Activated naive CD4-positive, alpha-beta T cell treated with anti-CD3 and anti-CD28 coated beads, Interleukin-2, amount 50 U/mL, for 72 hours (primary cell): ENCODE measurements around the gene RPL11. TPM values are rescaled to one million over a fixed set of nuclear protein-coding genes. Genes with fewer than 3 reads are reported as not detected.
A peak's percentile ranks its signal among the peaks of the same experiment; 100 is the strongest.
"Not testable (repeated sequence)": the region's sequence is repeated elsewhere in the genome, so short reads cannot be mapped to it uniquely, and the experiment has no call there.

Experiments used
- ATAC-seq, 2 donors: fragments of 150-1000 bp; cut with Tn5 transposase; 2 replicates each; pipeline ENCODE4 v1.10.0; 2021; ENCODE audit warnings: mild to moderate bottlenecking in 2 of 2, moderate library complexity in 2 of 2
- DNase-seq, 2 donors: peaks; one replicate each; pipeline ENCODE4 v3.0.0; 2021 to 2022; ENCODE audit warnings: low spot score in 2 of 2
- H3K27ac Mint-ChIP-seq, 2 donors: one replicate each; pipeline ENCODE4 v1.8.0; 2022; ENCODE audit warnings: mild to moderate bottlenecking in 2 of 2, mixed read lengths in 2 of 2
- H3K36me3 Mint-ChIP-seq, 2 donors: one replicate each; pipeline ENCODE4 v1.8.0; 2022; ENCODE audit warnings: mixed read lengths in 2 of 2
- H3K9me3 Mint-ChIP-seq, 2 donors: one replicate each; pipeline ENCODE4 v1.8.0; 2022; ENCODE audit warnings: mixed read lengths in 2 of 2
- total RNA-seq, 2 donors: library from RNA; stranded (reverse); gene quantifications; one replicate each; pipeline ENCODE4 v1.2.3, GENCODE V29; 2022

The RPL11 gene
- 1,000 to 10,000 TPM; 1,409 to 1,417 TPM for total RNA-seq

DNA sequence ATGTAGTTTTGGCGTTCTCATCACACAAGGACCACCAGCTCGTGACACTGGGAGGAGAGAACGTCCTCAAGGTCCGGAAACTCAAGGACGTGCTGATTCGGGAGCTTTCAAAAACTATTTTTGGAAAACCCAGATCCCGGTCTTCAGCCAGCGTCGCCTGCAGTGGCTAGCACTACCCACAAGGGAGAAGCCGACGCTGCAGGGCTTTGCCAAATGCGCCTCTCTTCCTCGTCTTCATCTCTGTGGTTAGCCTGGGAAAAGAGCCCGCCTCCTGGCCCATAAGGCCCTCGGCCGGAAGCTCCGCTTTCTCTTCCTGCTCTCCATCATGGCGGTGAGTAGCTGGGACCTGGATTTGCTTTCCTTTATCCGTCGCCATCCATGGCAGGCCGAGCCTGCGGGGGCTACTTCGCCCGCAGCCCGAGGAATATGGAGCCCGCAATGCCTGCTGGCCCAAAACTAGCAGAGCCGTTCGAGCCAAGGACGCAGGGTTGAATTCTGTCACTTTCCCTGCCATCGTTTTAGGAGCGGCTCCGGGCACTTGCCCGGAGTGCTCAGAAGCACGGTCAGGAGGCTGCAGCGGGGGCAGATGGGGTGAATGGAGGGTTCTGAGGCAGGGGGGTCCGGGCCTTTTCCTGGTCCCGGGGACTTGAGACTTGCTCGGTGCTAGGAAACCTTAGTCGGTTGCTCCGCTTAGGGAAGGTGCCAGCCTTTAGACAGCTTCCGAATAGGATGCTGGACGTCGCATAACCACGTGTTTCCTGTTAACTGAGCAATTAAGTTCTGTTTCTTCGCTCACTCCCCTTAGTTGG is at the start of gene RPL11:
Gene RPL11 (plus strand): TSS at position 308 of the 809 bp plus-strand sequence. CDS start 18 bp downstream, at position 326.
- no peaks in the 10 kb centered on the region for H3K9me3 Mint-ChIP-seq
- DNase-seq, result peak; percentile 84 to 86
- H3K36me3 Mint-ChIP-seq, result peaks cover 50 to 51% of the 10 kb centered on the region in 2 donors
- peak within 1 kb of the TSS; percentile 96 to 97 for H3K27ac Mint-ChIP-seq
- peak; percentile 98 to 99 for ATAC-seq

DNA sequence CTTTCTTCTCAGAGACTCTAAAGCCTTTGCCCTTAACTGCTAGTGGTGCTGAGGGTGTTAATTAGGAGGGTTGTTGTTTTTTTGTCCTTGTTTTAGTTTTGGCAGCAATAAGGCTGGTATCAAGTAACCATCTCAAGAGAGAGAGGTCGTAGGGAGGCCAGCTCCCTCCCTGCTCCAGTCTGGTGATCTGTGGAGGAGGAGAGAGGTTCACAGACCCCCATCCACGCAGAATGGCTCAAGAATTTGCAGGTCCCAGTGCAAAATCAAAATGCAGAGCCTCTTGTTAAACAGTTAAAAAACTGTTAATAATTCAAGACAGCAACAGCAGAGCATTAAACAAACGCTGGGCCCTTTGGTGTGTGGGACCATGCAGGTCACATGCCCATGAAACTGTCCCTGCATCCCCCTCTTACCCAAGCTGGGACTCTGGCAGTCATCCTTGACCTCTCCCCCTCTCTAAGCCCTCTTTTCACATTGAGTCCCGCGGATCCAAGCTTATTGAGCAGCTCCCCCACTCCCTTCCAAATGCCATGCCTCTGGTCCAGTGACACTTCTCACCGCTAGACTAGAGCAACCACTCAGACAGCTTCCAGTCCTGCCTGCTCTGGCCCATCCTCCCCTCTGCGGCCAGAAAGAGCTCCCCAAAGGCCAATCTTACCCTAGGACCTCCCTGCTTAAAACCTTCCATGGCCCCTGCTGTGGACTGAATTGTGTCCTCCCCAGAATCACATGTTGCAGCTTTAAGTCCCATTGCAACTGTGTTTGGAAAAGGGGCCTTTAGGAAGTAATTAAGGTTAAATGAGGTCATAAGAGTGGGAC is 47.7 kb upstream of the RPL11 start:
- no peaks in the 10 kb centered on the region for H3K9me3 Mint-ChIP-seq
- no peaks in the 10 kb centered on the region for H3K36me3 Mint-ChIP-seq
- no peak for ATAC-seq
- H3K27ac Mint-ChIP-seq, result no peak overlapping the region
- no peak for DNase-seq

DNA sequence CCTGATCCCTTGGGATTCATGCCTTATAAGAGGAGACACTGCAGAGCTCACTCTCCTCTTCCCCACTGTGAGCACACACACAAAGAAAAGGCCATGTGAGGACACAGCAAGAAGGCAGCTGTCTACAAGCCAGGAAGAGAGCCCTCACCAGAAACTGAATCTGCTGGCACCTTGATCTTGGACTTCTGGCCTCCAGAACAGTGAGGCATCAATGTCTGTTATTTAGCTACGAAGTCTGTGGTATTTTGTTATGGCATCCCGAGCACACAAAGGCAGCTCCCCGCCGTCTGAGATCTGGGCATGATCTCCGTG is 47.1 kb upstream of the RPL11 start:
- H3K36me3 Mint-ChIP-seq, result no peaks in the 10 kb centered on the region
- no peaks in the 10 kb centered on the region for H3K9me3 Mint-ChIP-seq
- H3K27ac Mint-ChIP-seq, result peak overlapping the region in 1 of 2 donors; percentile 39
- no peak for ATAC-seq
- no peak for DNase-seq

DNA sequence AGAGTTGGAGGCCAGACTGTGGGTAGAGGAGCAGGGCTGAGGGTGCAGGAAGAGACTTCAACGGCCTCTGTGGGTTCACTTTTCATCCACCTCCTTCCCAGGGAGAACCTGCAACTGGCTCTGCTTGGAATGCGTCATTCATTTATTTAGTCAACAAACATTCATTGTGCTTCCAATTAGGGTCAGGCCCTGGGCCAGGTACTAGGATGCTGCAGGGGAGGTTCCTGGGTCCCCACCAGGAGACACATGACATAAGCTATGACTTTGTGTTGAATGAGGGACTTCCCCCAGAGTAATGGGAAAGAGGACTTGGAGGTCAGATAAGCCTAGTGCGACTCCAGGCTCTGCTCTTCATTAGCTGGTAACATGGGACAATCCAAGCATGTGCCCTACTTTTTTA is 46.3 kb upstream of the RPL11 start:
- peak overlapping the region in 1 of 2 donors; percentile 39 for H3K27ac Mint-ChIP-seq
- DNase-seq, result no peak
- H3K9me3 Mint-ChIP-seq, result no peaks in the 10 kb centered on the region
- no peaks in the 10 kb centered on the region for H3K36me3 Mint-ChIP-seq
- ATAC-seq, result no peak

DNA sequence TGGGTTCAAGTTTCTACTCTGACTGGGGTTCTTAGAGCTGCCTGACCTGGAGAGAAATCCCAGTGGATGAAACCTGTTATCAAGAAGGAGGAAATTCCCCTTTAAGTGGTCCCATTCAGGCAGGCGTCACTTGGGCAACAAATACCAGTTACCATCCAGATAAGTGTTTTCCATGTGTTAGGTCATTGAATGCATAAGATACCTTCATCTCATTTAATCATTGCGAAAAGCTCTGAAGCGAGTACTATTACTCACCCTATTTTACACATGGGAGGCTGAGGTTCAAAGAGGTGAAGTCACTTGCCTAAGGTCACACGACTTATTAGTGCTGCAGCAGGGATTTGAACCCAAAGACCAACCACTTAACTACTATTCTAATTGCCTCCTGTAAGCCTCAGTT is 45.5 kb upstream of the RPL11 start:
- DNase-seq (no peak), ATAC-seq (peak in 1 of 2 donors; percentile 50)
- Mint-ChIP-seq H3K27ac (no peak overlapping the region), H3K36me3 (no peaks in the 10 kb centered on the region), H3K9me3 (no peaks in the 10 kb centered on the region)

DNA sequence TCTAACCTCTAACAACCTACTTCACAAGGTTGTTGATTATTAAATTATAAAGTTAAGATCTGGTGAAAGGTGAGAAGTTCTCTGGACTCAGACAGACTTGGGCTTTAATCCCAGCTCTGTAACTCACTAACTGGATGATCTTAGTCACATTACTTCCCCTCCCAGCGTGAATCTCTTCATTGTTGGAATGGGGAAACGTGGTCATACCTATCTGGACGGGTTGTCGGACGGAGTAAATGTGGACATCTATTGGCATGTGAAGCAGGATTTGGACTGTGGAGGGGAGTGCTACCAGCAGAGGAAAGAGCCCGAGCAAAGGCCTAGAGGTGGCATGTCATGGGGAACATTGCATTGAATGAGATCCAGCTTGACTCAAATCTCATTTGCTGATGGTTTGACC is 45.1 kb upstream of the RPL11 start:
- Mint-ChIP-seq H3K36me3 (no peaks in the 10 kb centered on the region), H3K9me3 (no peaks in the 10 kb centered on the region), H3K27ac (no peak overlapping the region)
- ATAC-seq, result no peak
- DNase-seq, result no peak

DNA sequence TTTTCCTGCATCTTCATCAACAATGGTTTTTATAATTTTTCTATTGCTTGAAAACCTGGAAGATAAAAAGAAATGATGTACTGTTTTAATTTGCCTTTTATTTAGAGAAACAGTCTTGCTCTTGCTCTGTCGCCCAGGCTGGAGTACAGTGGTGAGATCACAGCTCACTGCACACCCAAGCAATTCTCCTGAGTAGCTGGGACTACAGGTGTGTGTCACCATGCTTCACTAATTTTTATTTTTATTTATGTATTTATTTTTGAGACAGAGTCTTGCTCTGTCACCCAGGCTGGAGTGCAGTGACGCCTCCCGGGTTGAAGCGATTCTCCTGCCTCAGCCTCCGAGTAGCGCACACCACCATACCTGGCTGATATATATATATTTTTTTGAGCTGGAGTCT is 43.0 kb upstream of the RPL11 start:
- Mint-ChIP-seq H3K9me3 (no peaks in the 10 kb centered on the region), H3K36me3 (no peaks in the 10 kb centered on the region), H3K27ac (no peak overlapping the region)
- ATAC-seq (no peak), DNase-seq (no peak)

DNA sequence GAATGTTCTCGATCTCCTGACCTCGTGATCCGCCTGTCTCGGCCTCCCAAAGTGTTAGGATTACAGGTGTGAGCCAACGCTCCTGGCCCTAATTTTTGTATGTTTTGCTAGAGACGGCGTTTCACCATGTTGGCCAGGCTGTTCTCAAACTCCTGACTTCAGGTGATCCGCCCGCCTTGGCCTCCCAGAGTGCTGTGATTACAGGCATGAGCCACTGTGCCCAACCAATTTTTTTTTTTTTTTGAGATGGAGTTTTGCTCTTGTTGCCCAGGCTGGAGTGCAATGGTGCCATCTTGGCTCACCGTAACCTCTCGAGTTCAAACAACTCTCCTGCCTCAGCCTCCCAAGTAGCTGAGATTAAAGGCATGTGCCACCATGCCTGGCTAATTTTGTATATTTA is 42.4 kb upstream of the RPL11 start:
- not testable (repeated sequence) for H3K9me3 Mint-ChIP-seq, ATAC-seq, DNase-seq, H3K36me3 Mint-ChIP-seq, H3K27ac Mint-ChIP-seq

DNA sequence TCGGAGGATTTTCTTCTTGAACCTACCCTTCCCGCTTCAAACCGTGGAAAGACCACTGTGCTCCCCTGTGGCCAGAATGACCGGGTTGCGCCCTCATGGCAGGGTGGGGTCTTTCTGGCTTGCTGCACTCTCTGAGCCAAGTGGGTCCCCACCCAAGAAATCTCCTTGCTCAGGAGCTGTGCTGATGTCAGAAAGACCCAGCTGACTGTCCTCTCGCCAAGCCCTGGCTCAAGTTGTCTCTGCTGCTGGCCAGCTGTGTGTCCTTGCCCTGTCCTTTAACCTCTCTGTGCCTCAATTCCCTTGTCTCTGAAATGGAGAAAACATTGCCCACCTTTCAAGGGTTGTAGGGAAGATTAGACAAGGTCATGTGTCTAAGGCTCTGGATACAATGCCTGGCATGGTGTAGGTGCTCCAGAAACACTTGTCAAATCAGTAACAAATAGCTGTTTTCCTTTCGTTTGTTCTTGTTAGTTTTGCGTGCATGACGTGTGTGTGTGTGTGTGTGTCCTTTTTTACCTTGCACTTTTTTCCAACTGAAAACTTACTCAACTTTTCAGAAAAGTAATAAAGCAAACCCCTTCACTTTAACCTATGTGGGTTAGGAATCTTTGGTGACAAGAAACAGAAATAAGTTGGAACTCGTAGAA is 41.1 kb upstream of the RPL11 start:
- Mint-ChIP-seq H3K27ac (peak overlapping the region in 1 of 2 donors; percentile 60), H3K36me3 (no peaks in the 10 kb centered on the region), H3K9me3 (no peaks in the 10 kb centered on the region)
- DNase-seq, result no peak
- ATAC-seq, result no peak

DNA sequence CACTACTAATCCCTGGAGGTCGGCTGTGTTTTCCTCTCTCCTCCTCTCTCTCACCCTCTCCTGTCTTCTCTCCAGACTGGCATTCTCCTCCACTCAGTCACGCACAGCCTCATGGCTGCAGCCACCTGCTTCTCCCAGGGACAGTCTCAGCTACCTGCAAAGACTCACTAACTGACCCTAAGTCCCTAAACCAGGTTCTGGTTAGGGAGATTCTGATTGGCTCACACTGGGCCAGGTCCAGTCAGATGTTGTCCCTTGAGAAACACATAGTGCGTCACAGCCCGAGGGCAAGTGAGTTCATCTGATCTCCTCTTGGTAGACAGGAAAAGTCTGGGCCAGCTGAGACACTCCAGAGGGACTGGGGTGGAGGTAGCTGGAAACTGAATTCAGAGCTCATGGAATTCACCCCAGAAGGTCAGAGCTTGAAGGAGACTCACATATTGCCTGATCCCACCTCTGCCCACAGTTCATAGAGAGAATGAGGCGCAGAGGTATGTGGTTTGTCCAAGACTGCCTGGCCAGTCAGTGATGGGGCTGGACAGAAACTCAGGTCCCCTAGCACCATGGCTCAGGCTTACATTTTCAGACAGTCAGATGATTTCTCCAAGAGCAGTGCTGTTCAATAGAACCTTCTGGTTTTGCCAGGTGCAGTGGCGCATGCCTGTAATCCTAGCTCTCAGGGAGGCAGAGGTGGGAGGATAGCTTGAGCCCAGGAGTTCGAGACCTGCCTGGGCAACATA is 40.4 kb upstream of the RPL11 start:
- H3K9me3 Mint-ChIP-seq, result no peaks in the 10 kb centered on the region
- peak overlapping the region in 1 of 2 donors; percentile 60 for H3K27ac Mint-ChIP-seq
- H3K36me3 Mint-ChIP-seq, result no peaks in the 10 kb centered on the region
- ATAC-seq, result no peak
- DNase-seq, result no peak

DNA sequence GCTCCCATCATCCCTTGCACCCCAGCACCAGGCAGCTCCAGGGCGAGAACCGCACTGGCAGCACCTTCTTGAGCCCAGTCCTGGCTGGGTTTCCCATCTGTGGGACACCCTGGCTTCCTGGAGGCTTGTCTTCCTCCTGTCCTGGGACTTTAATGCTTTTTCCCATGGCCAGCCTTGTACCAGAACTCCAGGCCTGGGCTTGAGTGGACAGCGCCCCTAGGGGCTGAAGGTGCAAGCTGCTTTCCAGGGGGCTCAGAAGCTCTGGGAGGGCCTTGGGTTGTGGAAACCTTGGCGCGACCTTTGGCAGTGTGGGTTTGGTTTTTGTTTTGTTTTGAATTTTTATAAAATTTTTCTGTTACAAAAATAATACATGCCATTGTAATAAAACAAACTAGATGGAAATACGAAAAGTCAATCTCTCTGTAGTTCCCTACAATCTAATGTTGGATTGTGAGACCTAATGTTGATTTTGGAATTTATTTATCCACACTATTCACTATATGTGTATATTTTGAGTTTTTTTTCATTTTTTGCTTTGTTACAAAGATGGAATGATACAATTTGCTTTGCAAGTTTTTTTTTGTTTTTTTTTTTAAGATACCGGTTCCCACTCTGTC is 33.8 kb upstream of the RPL11 start:
- H3K9me3 Mint-ChIP-seq, result no peaks in the 10 kb centered on the region
- H3K36me3 Mint-ChIP-seq, result no peaks in the 10 kb centered on the region
- no peak overlapping the region for H3K27ac Mint-ChIP-seq
- ATAC-seq, result peak; percentile 66 to 73
- peak in 1 of 2 donors; percentile 67 for DNase-seq

DNA sequence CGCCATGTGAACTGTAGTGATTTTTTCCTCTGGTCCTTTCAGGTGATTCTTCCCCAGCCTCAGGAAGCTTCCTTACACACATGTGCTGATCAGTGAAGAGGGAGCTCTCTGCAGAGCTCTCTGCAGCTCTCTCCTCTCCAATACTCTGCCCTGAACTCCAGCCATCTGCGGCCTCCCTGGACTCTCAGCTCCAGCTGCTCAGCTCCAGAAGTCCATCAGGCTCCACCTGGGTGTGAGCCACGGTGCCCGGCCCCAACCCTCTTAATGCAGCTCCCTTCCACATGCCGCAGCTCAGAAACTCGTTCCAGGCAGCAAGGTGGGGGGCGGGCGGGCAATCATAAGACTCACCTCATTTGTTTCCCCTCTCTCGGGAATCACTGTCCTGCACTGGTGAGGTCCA is 30.9 kb upstream of the RPL11 start:
- no peaks in the 10 kb centered on the region for H3K9me3 Mint-ChIP-seq
- DNase-seq, result no peak
- no peaks in the 10 kb centered on the region for H3K36me3 Mint-ChIP-seq
- ATAC-seq, result no peak
- H3K27ac Mint-ChIP-seq, result no peak overlapping the region

DNA sequence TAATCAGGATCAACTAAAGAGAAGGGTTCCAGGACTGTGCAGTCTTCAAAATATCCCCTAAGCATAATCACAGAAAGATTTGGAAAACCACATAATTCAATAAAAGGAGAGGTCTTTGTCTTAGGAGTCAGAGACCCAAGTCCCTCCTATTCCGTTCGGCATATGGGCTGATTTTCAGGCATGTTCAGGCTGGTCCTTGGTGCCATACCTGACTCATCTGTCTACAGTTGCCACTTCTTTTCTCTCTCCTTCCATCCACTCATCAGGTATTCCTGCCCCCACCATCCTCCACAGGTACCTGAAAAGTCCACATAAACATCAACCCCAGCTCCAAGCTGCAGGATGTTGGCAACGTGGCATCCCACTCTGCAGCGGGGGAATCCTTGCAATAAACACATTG is 29.7 kb upstream of the RPL11 start:
- no peak for DNase-seq
- Mint-ChIP-seq H3K27ac (peak overlapping the region in 1 of 2 donors; percentile 15), H3K9me3 (no peaks in the 10 kb centered on the region), H3K36me3 (no peaks in the 10 kb centered on the region)
- ATAC-seq, result no peak

DNA sequence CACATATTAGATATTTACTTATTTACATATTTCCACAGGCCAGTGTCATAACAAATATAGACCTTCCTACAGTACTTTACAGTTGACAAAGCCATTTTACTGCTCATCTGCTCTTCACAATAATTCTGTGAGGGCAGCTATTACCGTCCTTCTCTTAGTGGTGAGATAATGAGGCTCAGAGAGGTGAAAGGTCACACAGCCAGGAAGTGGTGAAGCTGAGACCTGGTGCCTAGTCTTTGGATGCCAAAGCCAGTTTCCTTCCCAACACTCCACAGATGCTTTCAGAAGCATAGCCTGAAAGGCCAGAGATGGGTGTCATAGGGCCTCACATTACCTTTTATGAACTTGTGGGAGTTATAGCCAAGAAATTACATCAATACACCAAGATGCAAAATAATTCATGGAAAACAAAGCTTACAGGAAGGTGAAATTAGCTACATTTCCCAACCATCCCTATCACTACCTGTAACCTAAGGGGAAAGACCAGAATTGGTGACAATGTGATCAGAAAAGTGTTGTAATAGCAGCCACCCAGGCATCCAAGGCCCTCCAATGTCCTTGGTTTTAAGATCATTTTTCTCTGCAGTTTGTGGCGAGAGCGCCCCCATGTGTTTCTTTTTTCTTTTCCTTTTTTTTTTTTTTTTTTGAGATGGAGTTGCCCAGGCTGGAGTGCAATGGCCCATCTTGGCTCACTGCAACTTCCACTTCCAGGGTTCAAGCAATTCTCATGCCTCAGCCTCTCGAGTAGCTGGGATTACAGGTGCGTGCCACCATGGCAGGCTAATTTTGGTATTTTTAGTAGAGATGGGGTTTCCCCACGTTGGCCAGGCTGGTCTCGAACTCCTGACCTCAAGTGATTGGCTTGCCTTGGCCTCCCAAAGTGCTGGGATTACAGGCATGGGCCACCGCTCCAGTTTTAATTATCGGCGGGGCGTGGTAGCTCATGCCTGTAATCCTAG is 26.5 kb upstream of the RPL11 start:
- peak; percentile 46 to 90 for ATAC-seq
- Mint-ChIP-seq H3K27ac (peak overlapping the region in 1 of 2 donors; percentile 49), H3K36me3 (no peaks in the 10 kb centered on the region), H3K9me3 (no peaks in the 10 kb centered on the region)
- peak in 1 of 2 donors; percentile 27 for DNase-seq

DNA sequence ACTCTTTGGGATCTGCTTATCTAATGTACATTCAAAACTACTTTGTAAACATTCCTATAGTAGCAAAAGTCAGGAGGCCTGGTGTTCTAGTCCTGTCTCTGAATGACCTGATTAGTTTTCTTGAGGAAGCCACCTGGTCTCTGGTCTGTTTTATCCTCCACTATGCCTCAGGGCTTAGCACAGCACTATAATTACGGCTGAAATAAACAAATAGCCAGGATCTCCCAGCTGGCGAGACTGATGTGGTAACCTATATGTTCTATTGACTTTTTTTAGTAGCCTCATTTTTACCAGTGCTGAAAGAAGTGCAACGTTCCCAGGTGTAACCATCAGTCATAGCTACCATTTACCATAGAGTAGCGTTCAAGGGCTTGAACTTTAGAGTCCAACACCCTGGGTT is 24.2 kb upstream of the RPL11 start:
- Mint-ChIP-seq H3K27ac (no peak overlapping the region), H3K9me3 (no peaks in the 10 kb centered on the region), H3K36me3 (no peaks in the 10 kb centered on the region)
- ATAC-seq (no peak), DNase-seq (no peak)
